Heart left ventricle (tissue), 16 donors: ENCODE measurements around the gene CABP4. TPM values are rescaled to one million over a fixed set of nuclear protein-coding genes. Genes with fewer than 3 reads are reported as not detected.

Experiments used
- ATAC-seq, 4 donors: fragments of 200-7000 bp; cut with Tn5 transposase; one replicate each; pipeline ENCODE4 v1.9.1; 2020 to 2022; ENCODE audit warnings: moderate library complexity in 4 of 4, mild to moderate bottlenecking in 3 of 4, moderate number of reproducible peaks in 1 of 4
- DNase-seq, 5 donors: peaks; one replicate each; pipeline ENCODE4 v3.0.0-alpha.2; 2020
- H3K27ac ChIP-seq, 12 donors: fragments of 200-600 bp; sonication (generic) in 4 of 12; one replicate each; pipeline versions ENCODE4 v1.5.0 to v1.8.0; 2016 to 2022; ENCODE audit warnings: mild to moderate bottlenecking in 2 of 12
- H3K27me3 ChIP-seq, 9 donors: fragments of 200-600 bp; sonication (generic) in 2 of 9; one replicate each; pipeline versions ENCODE4 v1.5.1 to v1.8.0; 2016 to 2022; ENCODE audit warnings: mild to moderate bottlenecking in 3 of 9
- H3K36me3 ChIP-seq, 9 donors: fragments of 200-600 bp; sonication (generic) in 2 of 9; one replicate each; pipeline versions ENCODE4 v1.5.0 to v1.8.0; 2018 to 2022; ENCODE audit warnings: mild to moderate bottlenecking in 2 of 9
- H3K4me1 ChIP-seq, 12 donors: fragments of 200-600 bp; sonication (generic) in 4 of 12; one replicate each; pipeline versions ENCODE4 v1.5.0 to v1.8.0; 2016 to 2022; ENCODE audit warnings: mild to moderate bottlenecking in 3 of 12
- H3K4me3 ChIP-seq, 12 donors: fragments of 200-600 bp; sonication (generic) in 4 of 12; one replicate each; pipeline versions ENCODE4 v1.5.0 to v1.8.0; 2017 to 2022; ENCODE audit warnings: mild to moderate bottlenecking in 9 of 12, moderate library complexity in 4 of 12
- H3K9me3 ChIP-seq, 12 donors: fragments of 200-600 bp; sonication (generic) in 4 of 12; one replicate each; pipeline versions ENCODE4 v1.5.0 to v1.8.0; 2016 to 2022; ENCODE audit warnings: mild to moderate bottlenecking in 1 of 12
- CTCF ChIP-seq, 12 donors: fragments of 200-600 bp; sonication (generic) in 4 of 12; IDR thresholded peaks; one replicate each; pipeline versions ENCODE4 v1.5.0 to v1.8.0; 2018 to 2022; ENCODE audit warnings: antibody characterized with exemption in 12 of 12, mild to moderate bottlenecking in 5 of 12
- POLR2A ChIP-seq, 2 donors: fragments of 450-650 bp; IDR thresholded peaks; one replicate each; pipeline ENCODE4 v1.6.1; 2017; ENCODE audit warnings: antibody characterized with exemption in 2 of 2, mild to moderate bottlenecking in 2 of 2, moderate library complexity in 2 of 2
- WGBS, 4 donors: extraction: QIAGEN DNeasy Blood & Tissue Kit in 2 of 4; methylation state at CpG; one replicate each; pipeline versions ENCODE4 v1.1.5 to v1.1.7; 2013 to 2018; 5-methylcytosine and 5-hydroxymethylcytosine counted together
- intact Hi-C, 10 donors: fragments of 100-400 bp; cut with DNase I; formaldehyde crosslinking; loops; one replicate each; pipeline versions ENCODE4 v1.11.1 to v1.14.2; 2022
- polyA plus RNA-seq, 2 donors: library from polyadenylated mRNA; stranded (reverse); fragments of 200-250 nt; gene quantifications; one replicate each; pipeline ENCODE4 v1.2.3, GENCODE V29; 2013
- total RNA-seq, 9 donors: library from RNA; depleted of rRNA in 2 of 9; stranded (reverse); fragments of >200 nt in 2 of 9; fragmentation: NEBNext Ultra II Directional in 3 of 9; extraction: Animal tissue kit (Norgen Biotek cat#: 25700) in 3 of 9; gene quantifications; one replicate each; pipeline versions ENCODE4 v1.1.0 to v1.2.4, GENCODE V29; 2016 to 2023
- donor health status: ischemic (EF 13 %, LVEDD 7.1; RV severe dilation, severe dysfunction).
- donor health status: healthy with polysubstance abuse.
- donor health status: DM: no; HTN: yes; CAD: no.
- donor health status: DM: no; HTN: no; CAD: no.
- donor health status: ischemic (EF 25% LVEDD 6.9; RV normal size, moderate dysfunction).
- donor health status: ischemic (EF 25% LVEDD 5.7; RV mildly dilated, moderate dysfunction).
- donor health status: healthy.
- donor health status: DM: yes; HTN: yes; CAD: no.
- donor health status: ischemic (EF 35%, LVEDD 5.7; RV mildly dilated, moderate dysfunction).
- donor health status: nonischemic (EF 11% LVEDD 7.7; RV severe dilation, severe dysfunction).
- donor health status: DM: yes; HTN: yes; CAD: no.
- donor health status: PGD.
- donor health status: ischemic (EF 29% LVEDD 5.4; RV normal size, mild dysfunction).
- donor health status: nonischemic (EF 23%, LVEDD 6.1; RV moderate dilation, normal function).

The CABP4 gene
- total and polyA plus RNA-seq, 11 donors: 0.25 to 4.2 (median 0.51) TPM; not detected in 1

- Histone ChIP-seq H3K4me3 (no peak overlapping the region), H3K27ac (no peak overlapping the region), H3K36me3 (peaks cover 0 to 93% (median 78%) of the 10 kb centered on the region in 9 donors), H3K9me3 (no peaks in the 10 kb centered on the region), H3K4me1 (no peaks in the 10 kb centered on the region), H3K27me3 (no peaks in the 10 kb centered on the region)
- intact Hi-C loops: no loop called here
- WGBS, 4 donors: 80 to 89% (median 88%) methylated on average over 12 to 19 of the region's 19 CpGs
- TF ChIP-seq POLR2A (IDR thresholded peaks at IDR 0.05): no peak
- no peak for TF ChIP-seq CTCF (IDR thresholded peaks at IDR 0.05)
- ATAC-seq: no peak
- DNase-seq: no peak
These were observed 37.0 kb downstream of the CABP4 start for GRCh38 chr11:67492069-67492727.

DNA sequence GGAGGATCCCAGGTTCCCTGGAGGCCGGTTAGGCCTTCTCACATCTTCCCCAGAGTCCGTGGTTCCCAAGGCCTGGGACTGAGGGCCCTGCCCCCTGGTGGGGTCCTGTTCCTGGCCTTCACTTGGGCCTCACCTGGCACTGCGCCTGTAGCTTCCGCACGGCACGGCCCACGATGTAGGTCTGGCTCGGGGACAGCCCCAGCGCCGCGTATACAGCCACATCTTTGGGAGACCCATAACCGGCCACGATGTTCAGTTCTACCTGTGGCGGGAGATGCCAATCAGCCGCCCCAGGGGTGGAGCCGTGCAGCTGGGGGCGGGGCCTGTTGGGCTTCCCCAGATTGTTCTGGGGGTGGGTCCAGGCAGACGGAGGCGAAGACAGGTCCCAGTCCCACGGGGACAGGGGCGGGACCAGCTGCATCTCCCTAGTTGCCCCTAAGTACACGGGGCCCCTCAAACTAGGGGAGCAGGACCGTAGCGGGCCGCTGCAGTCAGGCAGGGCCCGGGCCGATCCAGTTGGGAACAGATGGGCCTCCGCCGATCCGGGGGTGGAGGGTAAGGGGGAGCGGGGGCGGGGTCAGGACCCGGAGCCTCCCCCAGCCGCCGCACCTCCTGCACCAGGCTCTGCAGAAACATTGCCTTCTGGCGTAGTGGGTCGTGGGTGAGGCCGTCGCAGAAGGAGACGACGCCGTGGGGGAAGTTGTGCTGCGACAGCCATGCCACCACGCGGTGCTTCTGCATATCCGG, 37.8 kb downstream of the CABP4 start:
- H3K9me3 ChIP-seq: no peaks in the 10 kb centered on the region
- WGBS, 4 donors: 85 to 91% (median 87%) methylated on average over 29 to 46 of the region's 46 CpGs
- no peaks in the 10 kb centered on the region for H3K27me3 ChIP-seq
- no peak overlapping the region for H3K27ac ChIP-seq
- no peak overlapping the region for H3K4me3 ChIP-seq
- DNase-seq (peak in 1 of 5 donors; percentile 63), ATAC-seq (no peak)
- TF ChIP-seq POLR2A (IDR thresholded peaks at IDR 0.05) (no peak), CTCF (IDR thresholded peaks at IDR 0.05) (no peak)
- intact Hi-C loops: no loop called here
- H3K4me1 ChIP-seq: no peaks in the 10 kb centered on the region
- peaks cover 0 to 93% (median 71%) of the 10 kb centered on the region in 9 donors for H3K36me3 ChIP-seq

DNA sequence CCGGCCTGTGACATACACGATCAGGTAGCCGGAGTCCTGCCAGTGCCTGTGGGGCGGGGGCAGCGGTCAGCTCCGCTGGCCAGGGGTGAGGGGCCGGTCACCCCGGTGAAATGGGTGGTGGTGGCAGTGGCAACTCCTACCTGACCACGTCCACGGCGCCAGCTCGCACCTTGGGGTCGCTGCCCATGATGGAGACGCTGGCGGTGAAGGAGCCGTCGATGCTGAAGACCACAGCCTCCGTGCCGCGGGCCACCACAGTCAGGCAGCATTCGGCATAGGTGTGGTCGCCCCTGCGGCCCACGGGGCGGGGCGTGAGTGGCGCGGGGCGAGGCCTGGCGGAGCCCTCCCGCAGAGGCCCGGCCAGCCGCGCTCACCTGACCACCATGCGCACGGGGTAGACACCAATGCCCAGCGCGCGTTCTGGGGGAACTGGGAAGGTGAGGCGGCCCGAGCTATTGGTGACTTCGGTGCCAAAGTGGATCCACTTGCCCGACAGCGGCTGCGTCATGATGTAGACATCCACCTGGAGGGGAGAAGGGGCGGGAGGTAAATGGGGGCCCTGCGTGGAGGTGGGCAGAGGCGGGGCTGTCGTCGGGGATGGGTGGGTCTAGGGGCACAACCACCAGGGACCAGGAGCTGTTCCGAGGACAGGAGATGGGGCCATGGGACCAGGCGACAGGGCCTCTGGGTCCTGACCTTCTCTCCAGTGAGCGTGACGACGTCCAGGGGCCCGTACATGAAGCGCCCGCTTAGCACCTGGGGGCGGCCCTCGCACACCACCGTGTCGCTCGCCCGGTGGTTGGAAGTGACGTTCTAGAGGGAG, 38.6 kb downstream of the CABP4 start:
- TF ChIP-seq CTCF (IDR thresholded peaks at IDR 0.05): no peak
- TF ChIP-seq POLR2A (IDR thresholded peaks at IDR 0.05): no peak
- Histone ChIP-seq H3K36me3 (peaks cover 0 to 97% (median 68%) of the 10 kb centered on the region in 9 donors), H3K4me3 (no peak overlapping the region), H3K9me3 (no peaks in the 10 kb centered on the region), H3K4me1 (peaks cover 0 to 4% (median 0%) of the 10 kb centered on the region in 12 donors), H3K27me3 (no peaks in the 10 kb centered on the region), H3K27ac (no peak overlapping the region)
- DNase-seq (peak in 1 of 5 donors; percentile 61), ATAC-seq (no peak)
- WGBS, 4 donors: 93 to 97% (median 96%) methylated on average over 63 to 65 of the region's 65 CpGs
- intact Hi-C loops: no loop called here
